GM19043 (cell line): ENCODE results near the gene KLHL13.
"Not testable (repeated sequence)": the region's sequence is repeated elsewhere in the genome, so short reads cannot be mapped to it uniquely, and the experiment has no call there.

ENCODE experiments used
- ATAC-seq: cut with Tn5 transposase; IDR thresholded peaks from one replicate; pipeline ENCODE4 v1.9.1; 2021; ENCODE audit warnings: low read depth; ENCODE audit not compliant: unreplicated experiment

KLHL13 gene, protein sequence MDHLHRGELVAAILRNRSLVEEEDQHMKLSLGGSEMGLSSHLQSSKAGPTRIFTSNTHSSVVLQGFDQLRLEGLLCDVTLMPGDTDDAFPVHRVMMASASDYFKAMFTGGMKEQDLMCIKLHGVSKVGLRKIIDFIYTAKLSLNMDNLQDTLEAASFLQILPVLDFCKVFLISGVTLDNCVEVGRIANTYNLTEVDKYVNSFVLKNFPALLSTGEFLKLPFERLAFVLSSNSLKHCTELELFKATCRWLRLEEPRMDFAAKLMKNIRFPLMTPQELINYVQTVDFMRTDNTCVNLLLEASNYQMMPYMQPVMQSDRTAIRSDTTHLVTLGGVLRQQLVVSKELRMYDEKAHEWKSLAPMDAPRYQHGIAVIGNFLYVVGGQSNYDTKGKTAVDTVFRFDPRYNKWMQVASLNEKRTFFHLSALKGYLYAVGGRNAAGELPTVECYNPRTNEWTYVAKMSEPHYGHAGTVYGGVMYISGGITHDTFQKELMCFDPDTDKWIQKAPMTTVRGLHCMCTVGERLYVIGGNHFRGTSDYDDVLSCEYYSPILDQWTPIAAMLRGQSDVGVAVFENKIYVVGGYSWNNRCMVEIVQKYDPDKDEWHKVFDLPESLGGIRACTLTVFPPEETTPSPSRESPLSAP

DNA sequence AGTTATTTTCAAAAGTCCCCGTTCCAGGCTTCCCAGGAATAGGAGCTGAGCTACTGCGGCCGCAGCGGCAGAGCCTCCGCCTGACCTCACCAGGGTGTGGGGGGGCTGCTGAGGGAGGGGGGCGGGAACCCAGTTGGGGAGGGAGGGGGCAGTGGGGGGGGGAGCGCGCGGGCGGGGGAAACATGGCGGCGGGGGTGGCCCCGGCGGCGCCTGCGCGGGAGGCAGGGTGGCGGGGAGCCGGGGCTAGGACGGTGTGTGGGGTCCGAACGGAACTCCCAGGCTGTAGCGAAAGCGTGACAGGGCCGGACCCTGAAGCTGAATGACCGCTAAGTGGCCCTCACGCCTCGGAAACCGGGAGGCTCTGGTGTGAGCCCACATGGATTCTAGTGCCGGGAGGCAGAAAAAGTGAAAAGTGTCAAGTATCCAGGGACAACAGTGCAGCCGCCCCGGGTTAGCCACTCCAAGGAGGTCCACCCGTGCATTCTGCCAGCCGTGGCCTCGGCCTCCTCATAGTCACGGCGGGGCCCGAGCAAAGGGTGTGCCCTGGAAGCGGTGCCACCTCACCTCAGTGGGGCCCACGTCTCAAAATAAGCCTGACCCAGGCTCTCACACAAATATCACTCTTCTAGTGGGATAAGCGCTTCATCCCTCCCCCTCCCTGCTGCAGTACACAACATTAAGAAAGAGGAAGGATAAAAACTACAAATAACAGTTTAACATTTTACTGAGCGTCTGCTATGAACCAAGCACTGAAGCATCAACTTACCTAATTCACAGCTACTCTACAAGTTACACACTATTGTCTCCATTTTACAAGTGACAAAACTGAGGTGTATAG, at the start of gene KLHL13:
KLHL13 (minus strand) TSS at position 98 of the 838 bp plus-strand sequence. CDS start 88,337 bp downstream, outside the sequence.
- ATAC-seq = no peak

DNA sequence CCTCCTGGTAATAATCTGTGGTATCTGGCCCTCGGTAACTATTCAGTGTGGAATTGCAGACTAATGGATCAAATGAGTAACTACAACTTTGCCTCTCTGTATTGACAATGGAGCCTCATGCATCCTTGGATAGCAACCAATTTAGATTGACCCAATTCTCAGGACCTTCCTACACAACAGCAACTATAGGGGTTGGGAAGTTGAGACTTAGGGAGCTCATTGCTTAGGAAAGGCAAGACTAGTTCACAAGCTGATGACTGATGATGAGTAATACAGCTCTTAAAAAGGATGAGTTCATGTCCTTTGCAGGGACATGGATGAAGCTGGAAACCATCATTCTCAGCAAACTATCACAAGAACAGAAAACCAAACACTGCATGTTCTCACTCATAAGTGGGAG, 47.5 kb upstream of the KLHL13 start:
- no peak for ATAC-seq

DNA sequence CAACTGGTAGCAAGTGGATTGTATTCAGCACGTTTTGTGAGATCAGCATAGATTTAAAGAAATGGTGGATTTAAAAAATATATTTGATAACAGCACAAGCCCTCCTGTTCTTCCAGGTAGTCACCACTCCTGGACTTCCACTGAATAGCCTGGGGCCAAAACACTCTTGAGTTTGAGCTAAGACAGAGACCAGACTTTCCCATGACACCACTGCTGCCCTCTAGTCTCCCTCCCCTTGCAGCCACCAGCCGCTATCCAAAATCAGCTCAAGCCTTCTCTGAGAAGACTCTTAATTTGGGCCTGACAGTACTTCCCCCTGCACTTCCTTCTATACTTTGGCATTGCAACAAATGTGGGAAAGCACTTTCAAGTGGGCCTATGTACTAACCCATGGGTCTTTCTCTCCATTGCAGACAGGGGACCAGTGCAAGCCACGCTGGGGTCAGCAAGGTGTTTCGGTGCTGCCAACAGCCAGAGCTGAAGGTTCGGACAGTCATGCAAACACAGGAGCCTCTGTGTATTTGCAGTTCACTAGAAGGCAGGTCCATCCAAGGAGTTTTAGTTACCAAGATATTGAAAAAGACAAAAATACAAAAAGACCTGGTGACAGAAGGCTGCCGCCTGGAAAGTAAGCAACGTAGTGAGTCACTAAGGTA, 40.5 kb upstream of the KLHL13 start:
- no peak for ATAC-seq

DNA sequence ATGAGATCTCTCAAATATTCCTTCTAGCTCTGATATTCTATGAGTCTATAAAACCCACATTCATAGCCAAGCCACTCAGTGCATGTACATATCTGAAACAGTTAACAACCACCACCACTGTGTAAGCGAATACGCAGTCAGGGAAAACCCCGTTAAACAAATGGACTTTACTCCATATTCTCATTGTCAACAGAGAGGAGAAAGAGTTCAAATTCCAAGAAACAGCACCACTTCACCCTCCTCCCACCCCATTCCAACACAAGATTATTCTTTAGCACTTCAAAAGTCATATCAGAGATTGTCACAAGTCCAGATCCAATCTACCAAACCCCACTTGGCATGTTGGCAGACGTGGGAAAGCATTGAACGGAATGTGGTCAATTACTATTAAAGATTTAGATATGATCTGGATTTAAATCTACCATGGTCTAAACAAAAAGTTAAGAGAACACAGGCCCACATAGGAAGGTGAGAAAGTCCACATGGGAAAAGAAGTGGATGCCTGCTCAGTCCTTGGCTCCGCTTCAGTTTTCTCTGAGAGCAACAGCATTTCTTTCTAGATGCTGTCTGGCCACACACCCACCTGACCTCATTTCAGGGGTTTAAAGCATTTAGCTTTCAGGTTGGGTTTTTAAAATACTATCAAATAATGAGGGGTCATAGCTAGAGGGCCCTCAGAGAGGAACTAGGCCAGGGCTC, 39.8 kb upstream of the KLHL13 start:
- no peak for ATAC-seq

DNA sequence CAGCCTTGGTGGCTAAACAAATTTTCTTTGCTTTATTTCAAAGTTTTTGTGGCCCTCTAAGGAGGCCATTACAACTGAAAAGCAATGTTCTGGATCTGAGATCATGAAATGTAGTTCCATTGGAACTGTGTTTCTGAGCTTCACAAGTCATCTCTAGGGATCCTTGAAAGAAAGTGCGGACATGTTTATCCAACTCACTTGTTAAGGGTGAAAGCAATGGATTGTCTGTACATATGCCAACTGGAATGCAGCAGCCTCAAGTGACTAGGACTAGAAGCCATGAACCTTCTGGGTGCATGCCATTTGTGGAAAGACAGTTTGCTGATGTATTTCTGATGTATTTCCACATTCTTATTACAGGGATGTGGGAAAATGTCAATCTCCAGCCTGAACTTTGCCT, 36.7 kb upstream of the KLHL13 start:
- ATAC-seq = no peak

DNA sequence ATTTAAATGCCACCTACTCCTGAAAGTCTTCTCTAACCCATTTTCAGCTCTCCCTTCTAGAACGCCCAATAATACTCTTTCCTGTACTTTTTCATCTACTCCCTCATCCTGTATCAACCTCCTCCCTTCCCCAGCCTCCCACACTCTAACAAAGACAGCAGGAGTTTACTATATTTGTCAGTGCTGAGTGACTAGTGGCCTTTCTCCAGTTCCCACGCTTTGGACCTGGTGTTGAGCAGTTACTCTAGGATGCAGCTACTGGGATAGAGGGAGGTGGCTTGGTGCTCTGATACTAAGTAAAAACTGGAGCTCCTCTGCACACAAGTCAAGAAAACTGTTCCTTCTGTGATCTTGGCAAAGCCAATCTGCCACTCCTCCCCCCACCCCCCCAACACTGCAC, 36.1 kb upstream of the KLHL13 start:
- ATAC-seq = no peak

DNA sequence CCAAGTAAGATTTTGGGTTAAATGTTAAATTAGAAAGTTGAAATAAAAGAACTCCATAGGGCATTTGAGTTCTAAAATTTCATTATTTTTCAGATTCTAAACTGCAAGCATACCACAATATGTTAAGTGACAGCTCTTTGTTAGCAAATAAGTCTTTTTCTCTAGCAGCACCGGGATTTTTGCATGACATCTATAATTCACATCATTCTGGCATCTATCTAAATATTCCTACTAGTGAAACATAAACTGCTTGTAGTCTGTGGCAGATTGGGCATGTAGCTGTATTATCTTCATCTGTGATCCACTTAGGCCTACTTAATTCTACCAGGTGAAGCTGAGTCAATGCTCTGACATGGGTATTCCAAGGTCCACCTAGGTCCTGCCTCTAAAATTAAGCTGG, 32.1 kb upstream of the KLHL13 start:
- no peak for ATAC-seq

DNA sequence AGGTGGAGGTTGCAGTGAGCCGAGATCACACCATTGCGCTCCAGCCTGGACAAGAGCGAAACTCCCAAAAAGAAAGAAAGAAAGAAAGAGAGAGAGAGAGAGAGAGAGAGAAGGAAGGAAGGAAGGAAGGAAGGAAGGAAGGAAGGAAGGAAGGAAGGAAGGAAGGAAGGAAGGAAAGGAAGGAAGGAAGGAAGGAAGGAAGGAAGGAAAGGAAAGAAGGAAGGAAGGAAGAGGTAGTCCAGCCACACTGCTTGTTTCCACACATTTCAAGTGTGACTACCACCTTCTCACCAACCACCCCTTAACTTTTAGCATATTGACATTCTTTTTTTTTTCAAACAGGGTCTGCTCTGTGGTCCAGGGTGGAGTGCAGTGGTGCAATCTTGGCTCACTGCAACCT, 31.2 kb upstream of the KLHL13 start:
- not testable (repeated sequence) for ATAC-seq

DNA sequence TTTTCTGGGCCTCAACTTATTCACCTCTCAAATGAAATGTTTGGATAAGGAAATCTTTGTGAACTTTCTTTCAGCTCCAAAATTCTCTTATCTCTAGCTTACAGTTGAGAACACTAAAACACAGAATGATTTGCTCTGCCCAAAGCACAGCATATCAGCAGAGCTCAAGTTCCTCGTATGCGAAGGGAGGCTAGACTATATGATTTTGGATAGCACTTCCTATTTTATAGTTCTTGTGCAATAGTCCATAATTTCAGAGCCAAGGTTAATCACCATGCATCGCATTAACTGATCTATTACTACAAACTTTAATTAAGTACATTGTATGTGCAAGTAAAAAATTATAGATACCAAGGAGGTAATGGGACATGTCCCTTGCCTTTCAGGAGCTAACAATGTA, 27.0 kb upstream of the KLHL13 start:
- no peak for ATAC-seq

DNA sequence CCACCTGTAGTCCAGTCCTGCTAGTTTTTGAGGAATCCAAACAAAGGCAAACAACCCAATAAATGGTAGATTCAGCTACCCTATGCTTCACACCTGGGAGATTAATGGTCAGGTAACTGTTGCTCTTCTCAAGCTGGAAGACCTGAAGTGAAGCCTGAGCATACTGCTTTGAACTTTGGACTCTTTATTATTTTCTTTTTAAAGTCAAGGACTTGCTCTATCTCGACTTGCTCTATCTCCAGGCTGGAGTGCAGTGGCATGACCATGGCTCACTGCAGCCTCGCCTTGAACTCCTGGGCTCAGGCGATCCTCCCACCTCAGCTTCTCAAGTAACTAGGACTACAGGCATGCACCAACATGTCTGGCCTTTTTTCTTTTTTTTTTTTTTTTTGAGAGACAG, 14.7 kb upstream of the KLHL13 start:
- ATAC-seq = no peak

DNA sequence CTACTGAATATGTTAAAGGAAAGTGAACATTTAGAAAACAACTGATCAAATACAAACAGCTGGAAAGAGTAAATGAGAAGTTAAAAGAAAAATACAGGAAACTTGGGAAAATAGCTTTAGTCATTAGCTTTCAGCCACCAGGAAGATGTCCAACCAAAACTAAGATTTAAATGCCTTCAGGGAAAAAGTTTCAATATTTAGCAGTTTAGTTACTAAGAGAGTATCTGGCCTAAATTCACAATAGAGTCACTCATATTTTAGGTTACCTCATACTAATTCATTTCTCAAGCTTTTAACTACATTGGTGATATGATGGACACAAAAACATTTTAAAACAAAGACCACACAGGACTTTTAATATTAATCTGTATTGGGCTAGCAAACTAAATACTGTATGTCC, 13.1 kb upstream of the KLHL13 start:
- no peak for ATAC-seq

DNA sequence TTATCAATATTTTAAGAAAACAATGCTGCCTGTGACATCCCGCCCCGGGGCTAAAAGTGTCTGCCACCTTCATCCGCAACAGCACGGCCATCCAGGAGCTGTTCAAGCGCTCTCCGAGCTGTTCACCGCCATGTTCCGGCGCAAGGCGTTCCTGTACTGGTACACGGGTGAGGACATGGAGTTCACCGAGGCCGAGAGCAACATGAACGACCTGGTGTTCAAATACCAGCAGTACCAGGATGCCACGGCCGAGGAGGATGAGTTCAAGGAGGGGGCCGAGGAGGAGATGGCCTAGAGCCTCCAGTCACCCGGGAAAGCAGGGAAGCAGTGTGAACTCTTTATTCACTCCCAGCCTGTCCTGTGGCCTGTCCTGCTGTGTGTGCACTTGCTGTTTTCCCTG, 12.1 kb upstream of the KLHL13 start:
- ATAC-seq = no peak

DNA sequence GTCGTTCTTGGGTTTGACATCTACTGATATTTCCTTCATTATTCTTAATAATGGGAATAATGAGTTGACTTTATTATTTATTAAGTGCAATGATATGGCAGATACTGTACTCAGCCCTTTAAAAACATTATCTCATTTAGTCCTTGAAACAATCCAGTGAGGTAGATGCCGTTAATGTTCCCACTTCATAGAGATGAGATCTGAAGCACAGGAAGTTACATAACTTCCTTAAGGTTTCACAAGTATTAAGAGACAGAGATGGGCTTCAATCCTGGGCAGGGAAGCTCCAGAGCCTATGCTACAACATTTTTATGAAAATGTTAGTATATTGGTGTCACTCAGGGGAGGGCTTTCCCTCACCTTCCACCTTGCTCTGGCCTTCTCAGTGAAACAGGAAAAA, 9.7 kb upstream of the KLHL13 start:
- no peak for ATAC-seq

DNA sequence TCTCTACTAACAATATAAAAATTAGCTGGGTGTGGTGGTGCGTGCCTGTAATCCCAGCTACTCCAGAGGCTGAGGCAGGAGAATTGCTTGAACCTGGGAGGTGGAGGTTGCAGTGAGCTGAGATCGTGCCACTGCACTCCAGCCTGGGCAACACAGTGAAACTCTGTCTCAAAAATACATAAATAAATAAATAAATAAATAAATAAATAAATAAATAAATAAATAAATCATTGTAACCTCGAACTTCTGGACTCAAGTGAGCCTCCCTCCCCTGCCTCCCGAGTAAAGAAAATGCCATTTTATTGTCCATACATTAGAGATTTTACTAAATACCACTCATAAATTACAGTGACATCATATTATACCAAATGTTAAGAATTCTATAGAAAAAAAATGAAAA, 7.6 kb upstream of the KLHL13 start:
- not testable (repeated sequence) for ATAC-seq

DNA sequence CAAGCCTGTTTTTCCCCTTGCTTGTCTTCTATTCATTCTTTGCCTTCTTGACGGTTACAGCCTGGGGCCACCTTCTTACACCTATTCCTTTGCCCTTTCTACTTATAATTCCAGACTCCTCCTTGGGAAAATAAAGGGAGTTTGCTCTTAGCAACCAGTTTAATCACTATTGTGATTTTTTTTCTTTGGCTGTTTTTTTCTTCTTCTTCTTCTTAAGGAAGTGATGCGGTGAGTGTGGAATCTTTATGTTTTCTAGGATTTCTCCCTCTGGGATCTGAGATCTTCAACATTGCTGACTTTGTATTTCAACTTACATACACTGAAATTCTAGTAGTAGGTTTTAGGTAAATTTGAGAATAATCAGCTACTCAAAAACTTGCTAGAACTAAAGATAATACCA, 1.1 kb upstream of the KLHL13 start:
- no peak for ATAC-seq

DNA sequence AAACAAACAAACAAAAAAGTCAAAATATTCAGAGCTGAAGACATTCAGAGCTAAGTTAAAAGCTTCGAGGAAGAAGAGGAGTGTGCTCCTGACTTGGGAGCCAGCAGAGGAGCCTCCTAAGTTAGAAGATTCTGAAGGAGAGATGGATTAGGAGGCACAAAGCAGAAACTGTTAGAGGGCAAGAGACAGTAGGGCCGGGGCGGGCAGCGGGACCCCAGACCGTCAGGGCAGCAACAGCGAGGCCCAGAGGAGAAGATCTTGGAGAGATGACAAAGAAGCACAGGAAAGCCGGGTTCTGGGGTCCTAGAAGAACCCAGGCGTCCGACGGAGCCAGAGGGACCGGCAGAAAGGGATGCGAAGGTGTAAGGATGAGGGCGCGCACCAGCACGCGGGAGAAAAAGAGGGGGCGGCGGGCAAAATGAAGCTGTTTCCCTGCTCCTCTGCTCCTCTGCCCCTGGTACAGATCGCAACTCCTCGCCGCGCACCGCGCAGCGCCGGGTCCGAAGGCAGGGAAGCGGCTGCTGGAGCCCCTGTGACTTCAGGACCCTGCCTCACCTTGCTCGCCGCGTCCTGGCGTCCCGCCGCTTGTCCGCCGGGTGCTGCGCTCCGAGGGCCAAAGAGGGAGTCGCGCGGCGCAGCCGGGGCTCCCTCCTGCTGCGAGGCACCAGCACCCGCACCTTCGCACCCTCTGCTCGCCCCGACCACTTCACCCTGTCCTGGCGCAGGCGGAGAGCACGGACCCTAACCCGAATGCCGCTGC, 477 bp downstream of the KLHL13 start:
- no peak for ATAC-seq

DNA sequence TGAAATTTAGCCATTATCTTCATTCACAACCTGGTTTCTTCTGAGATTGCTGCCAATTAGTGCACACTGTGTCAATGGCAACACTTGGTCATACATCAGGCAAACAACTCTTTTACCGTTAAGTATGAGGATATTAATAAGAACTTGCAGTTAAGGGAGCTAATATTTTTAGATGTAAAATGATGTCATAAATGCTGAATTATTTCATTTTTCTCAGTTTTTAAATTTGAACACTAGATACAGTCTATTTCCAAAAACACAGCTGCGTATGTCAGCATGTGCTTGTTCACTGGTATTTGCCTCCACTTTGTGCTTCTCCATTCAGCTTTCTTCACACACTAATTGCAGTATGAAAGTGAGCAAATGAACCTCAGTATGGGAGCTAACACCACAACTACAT, 1.6 kb downstream of the KLHL13 start:
- ATAC-seq = no peak

DNA sequence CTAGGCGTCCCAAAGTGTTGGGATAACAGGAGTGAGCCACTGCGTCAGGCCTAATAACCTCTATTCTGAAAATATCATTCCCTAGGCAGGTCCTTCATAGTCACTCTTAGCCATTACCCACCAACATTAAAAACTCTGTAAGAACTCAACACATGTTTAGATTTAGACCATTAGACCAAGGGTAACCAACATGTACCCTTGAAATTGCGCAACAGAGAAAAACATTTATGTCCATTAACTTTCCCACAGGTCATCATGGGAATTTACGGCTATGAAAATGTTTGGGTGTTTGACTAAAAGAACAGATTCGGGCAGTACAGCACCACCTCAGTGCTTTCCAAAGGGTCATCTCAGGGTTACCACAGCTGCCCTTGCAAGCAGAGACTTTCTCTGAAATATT, 7.5 kb downstream of the KLHL13 start:
- ATAC-seq = no peak

DNA sequence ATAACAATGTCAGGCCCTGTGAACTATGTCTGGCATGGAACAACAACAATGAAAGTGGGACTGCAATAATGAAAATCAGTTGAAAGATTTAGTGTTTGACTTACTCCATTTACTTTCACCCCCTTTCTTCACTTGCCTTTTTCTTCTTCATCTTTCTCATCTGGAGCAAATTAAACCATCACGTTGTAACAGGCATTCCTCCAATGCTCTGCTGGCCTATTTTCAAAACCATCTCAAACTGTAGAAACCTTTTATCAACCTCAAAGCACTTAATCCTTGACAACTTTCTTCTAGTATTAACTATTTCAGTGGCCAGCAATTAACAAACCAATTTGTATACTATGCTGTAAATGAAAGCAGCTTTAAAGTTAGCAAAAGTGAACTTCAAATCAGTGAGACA, 8.3 kb downstream of the KLHL13 start:
- no peak for ATAC-seq

DNA sequence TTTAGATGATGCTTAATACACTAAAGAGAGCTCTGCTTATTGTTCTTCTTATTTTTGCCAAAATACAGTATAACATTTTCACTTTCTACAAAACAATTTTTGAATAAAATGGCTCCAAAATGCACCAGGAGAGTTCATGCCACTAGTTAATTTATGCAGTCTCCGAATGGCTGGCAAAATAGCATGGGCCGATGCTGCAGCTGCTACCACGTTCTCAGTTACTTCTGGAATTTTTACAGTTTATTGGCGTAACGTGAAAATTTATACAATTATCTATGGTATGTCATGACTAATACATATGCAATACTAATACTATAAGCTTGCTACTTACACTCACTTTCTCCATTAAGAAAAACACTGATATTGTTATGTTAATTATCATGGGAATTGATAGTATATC, 16.5 kb downstream of the KLHL13 start:
- ATAC-seq = no peak
